HepG2 (cell line): ENCODE results near the gene CFAP97D1. TPM values are rescaled to one million over a fixed set of nuclear protein-coding genes. Genes with fewer than 3 reads are reported as not detected.
A peak's percentile ranks its signal among the peaks of the same experiment; 100 is the strongest.
"Not testable (repeated sequence)": the region's sequence is repeated elsewhere in the genome, so short reads cannot be mapped to it uniquely, and the experiment has no call there.

ENCODE experiments used
- ATAC-seq: fragments of 200-7000 bp; cut with Tn5 transposase; 3 replicates; pipeline ENCODE4 v1.9.1; 2020; ENCODE audit warnings: mild to moderate bottlenecking, moderate library complexity
- BruUV-seq: library from RNA; stranded (reverse); fragments of 400-500 nt; replicated peaks from 2 replicates; lab custom pipeline; 2021; lab: Mats Ljungman, UMichigan
- CTCF ChIA-PET: fragments of 300-600 bp; formaldehyde crosslinking; extraction: SDS; loops from one replicate; lab custom pipeline; 2021; ENCODE audit warnings: low total read pairs, inconsistent platforms, low intra/inter-chr PET ratio; lab: Yijun Ruan, JAX
- POLR2A ChIA-PET: fragments of 350-600 bp; sonication (Branson Sonifier 250); formaldehyde crosslinking; loops from one replicate; lab custom pipeline; 2020; ENCODE audit warnings: antibody characterized with exemption, inconsistent platforms; lab: Yijun Ruan, JAX
- DNase-seq: peaks from one replicate; pipeline ENCODE4 v3.0.0-alpha.2; 2015; ENCODE audit warnings: low spot score
- FAIRE-seq: peaks from 3 replicates; lab custom pipeline; 2011; peaks lifted over from hg19 to GRCh38; lab: Jason Lieb, UNC
- H2AFZ ChIP-seq: one replicate; pipeline ENCODE4 v1.6.1; 2011; ENCODE audit warnings: low read length, inconsistent platforms
- H3K27ac ChIP-seq: fragments of 300-600 bp; 3 replicates; pipeline ENCODE4 v1.8.0; 2011; ENCODE audit warnings: mixed run types, mild to moderate bottlenecking, mixed read lengths, low read length, inconsistent platforms; ENCODE audit not compliant: insufficient read depth; ENCODE audit errors: extremely low read length
- H3K27me3 ChIP-seq, 2 experiments: fragments of 200-600 bp in 1 of 2; 2 replicates in 1 of 2; 3 replicates in 1 of 2; pipeline versions ENCODE4 v1.6.0 to v1.8.0; 2011; ENCODE audit warnings: low read length in 2 of 2, mild to moderate bottlenecking in 2 of 2, moderate library complexity in 2 of 2, inconsistent platforms in 1 of 2; ENCODE audit not compliant: insufficient read depth in 2 of 2, control insufficient read depth in 1 of 2
- H3K36me3 ChIP-seq, 2 experiments: fragments of 200-600 bp in 1 of 2; replicated peaks in 1 of 2; 2 replicates in 1 of 2; 3 replicates in 1 of 2; pipeline versions ENCODE4 v1.5.1 to v1.8.0; 2011; ENCODE audit warnings: low read length in 2 of 2, inconsistent platforms in 1 of 2; ENCODE audit not compliant: insufficient read depth in 2 of 2, control insufficient read depth in 1 of 2
- H3K4me1 ChIP-seq: 2 replicates; pipeline ENCODE4 v1.5.1; 2012; ENCODE audit warnings: low read length, inconsistent platforms; ENCODE audit not compliant: insufficient read depth
- H3K4me2 ChIP-seq: 2 replicates; pipeline ENCODE4 v1.6.0; 2011; ENCODE audit warnings: low read depth, low read length, inconsistent platforms
- H3K4me3 ChIP-seq, 3 experiments: fragments of 200-600 bp in 1 of 3; sonication (generic), shearing (Covaris generic) in 1 of 3; replicated peaks in 1 of 3; 2 replicates each; pipeline ENCODE4 v1.5.1; 2011 to 2016; ENCODE audit warnings: low read length in 3 of 3, inconsistent platforms in 2 of 3, low read depth in 2 of 3, mild to moderate bottlenecking in 2 of 3, control low read depth in 1 of 3, mixed read lengths in 1 of 3; ENCODE audit not compliant: insufficient read depth in 1 of 3
- H3K79me2 ChIP-seq: one replicate; pipeline ENCODE4 v1.6.1; 2011; ENCODE audit warnings: low read length, inconsistent platforms; ENCODE audit not compliant: insufficient read depth
- H3K9ac ChIP-seq: 2 replicates; pipeline ENCODE4 v1.6.0; 2011; ENCODE audit warnings: mild to moderate bottlenecking, low read depth, low read length, inconsistent platforms; ENCODE audit not compliant: insufficient read depth
- H3K9me3 ChIP-seq: 2 replicates; pipeline ENCODE4 v1.5.1; 2012; ENCODE audit warnings: mild to moderate bottlenecking, low read length
- H4K20me1 ChIP-seq: 2 replicates; pipeline ENCODE4 v1.6.0; 2011; ENCODE audit warnings: inconsistent platforms, mild to moderate bottlenecking, low read length, moderate library complexity; ENCODE audit not compliant: insufficient read depth
- ARID5B ChIP-seq: IDR thresholded peaks from 2 replicates; pipeline ENCODE4 v1.4.0; 2020; ENCODE audit warnings: mild to moderate bottlenecking, missing genetic modification reagents
- FOXA1 ChIP-seq, 2 experiments: fragments of 450-650 bp in 1 of 2; sonication (generic) in 1 of 2; formaldehyde crosslinking in 1 of 2; IDR thresholded peaks; 2 replicates each; pipeline versions ENCODE4 v1.4.0 to v1.6.1; 2016 to 2020; ENCODE audit warnings: missing genetic modification reagents in 1 of 2
- FOXA3 ChIP-seq: IDR thresholded peaks from 2 replicates; pipeline ENCODE4 v1.6.1; 2016; ENCODE audit warnings: missing genetic modification reagents, missing compliant biosample characterization
- FOXK1 ChIP-seq: sonication (generic); formaldehyde crosslinking; IDR thresholded peaks from 2 replicates; pipeline ENCODE4 v1.4.0; 2020; ENCODE audit warnings: low read depth, missing genetic modification reagents, borderline replicate concordance
- FOXO1 ChIP-seq: sonication (generic); formaldehyde crosslinking; IDR thresholded peaks from 2 replicates; pipeline ENCODE4 v1.4.0; 2020; ENCODE audit warnings: missing genetic modification reagents
- FOXP1 ChIP-seq, 2 experiments: fragments of 450-650 bp in 1 of 2; IDR thresholded peaks; 2 replicates each; pipeline ENCODE4 v1.6.1; 2017 to 2018; ENCODE audit warnings: antibody characterized with exemption in 1 of 2
- ZNF281 ChIP-seq: sonication (generic); formaldehyde crosslinking; IDR thresholded peaks from 2 replicates; pipeline ENCODE4 v1.4.0; 2020; ENCODE audit warnings: missing genetic modification reagents, borderline replicate concordance
- ZNF556 ChIP-seq: sonication (generic); formaldehyde crosslinking; IDR thresholded peaks from 2 replicates; pipeline ENCODE4 v1.4.0; 2020; ENCODE audit warnings: mild to moderate bottlenecking, missing genetic modification reagents, borderline replicate concordance
- WGBS: methylation state at CpG from one replicate; pipeline ENCODE4 v1.1.6; 2017; ENCODE audit warnings: low lambda C conversion rate; 5-methylcytosine and 5-hydroxymethylcytosine counted together
- in situ Hi-C: cut with HindIII; loops from 2 replicates; pipeline ENCODE4 v1.10.0; 2017; ENCODE audit warnings: low pct_unique_long_range_greater_than_20kb; ENCODE audit not compliant: extremely low pct_ligation_motif_present
- intact Hi-C: fragments of 100-400 bp; cut with micrococcal nuclease; formaldehyde crosslinking; loops from one replicate; pipeline ENCODE4 v1.10.0; 2022; ENCODE audit not compliant: unreplicated experiment
- polyA plus RNA-seq, 8 experiments: library from polyadenylated mRNA; depleted of rRNA in 3 of 8; stranded (reverse) in 7 of 8; unstranded in 1 of 8; fragments of >200 nt; fragmentation: Illumina TruSeq in 4 of 8; extraction: Trizol in 4 of 8; gene quantifications; 2 replicates each; pipeline versions ENCODE4 v1.2.1 to v1.2.3, GENCODE V29; 2011 to 2016; ENCODE audit warnings: low read depth in 4 of 8, missing spikeins in 1 of 8, mixed read lengths in 1 of 8; ENCODE audit not compliant: insufficient read depth in 1 of 8
- total RNA-seq, 5 experiments: library from RNA; depleted of rRNA; stranded (reverse); fragments of >200 nt; fragmentation: Illumina TruSeq; extraction: Trizol; gene quantifications; 2 replicates each; pipeline ENCODE4 v1.2.3, GENCODE V29; 2016; ENCODE audit warnings: low read depth in 1 of 5
- TF ChIP-seq, protein P1 (sequence below): sonication (generic); formaldehyde crosslinking; IDR thresholded peaks from 2 replicates; pipeline ENCODE4 v1.5.1; 2020; ENCODE audit warnings: mild to moderate bottlenecking, missing genetic modification reagents, moderate library complexity

The CFAP97D1 gene
- total and polyA plus RNA-seq, 2 of the 13 experiments (the other 11 are each of a cell fraction or from before 2014, with no cell fraction given): 0.02 TPM; not detected in 1

- CTCF ChIA-PET, H3K9ac ChIP-seq, FAIRE-seq: not testable (repeated sequence)
Observed at GRCh38 chr17:43798024-43798423, 17.8 kb downstream of the CFAP97D1 start.

More at GRCh38 chr17:43798024-43798423, 17.8 kb downstream of the CFAP97D1 start:
- H3K79me2 ChIP-seq; POLR2A ChIA-PET; H3K27me3 ChIP-seq; H3K27ac ChIP-seq; H3K9me3 ChIP-seq; BruUV-seq; H4K20me1 ChIP-seq; H2AFZ ChIP-seq; DNase-seq; ATAC-seq; H3K4me3 ChIP-seq; H3K36me3 ChIP-seq; intact Hi-C loops; in situ Hi-C loops; TF ChIP-seq FOXP1, FOXA1 (IDR thresholded peaks at IDR 0.05): not testable (repeated sequence)
- peaks cover 43% of the 10 kb centered on the region for H3K4me1 ChIP-seq
- 31% methylated on average over 6 of the region's 9 CpGs for WGBS
- TF ChIP-seq, protein P1, sequence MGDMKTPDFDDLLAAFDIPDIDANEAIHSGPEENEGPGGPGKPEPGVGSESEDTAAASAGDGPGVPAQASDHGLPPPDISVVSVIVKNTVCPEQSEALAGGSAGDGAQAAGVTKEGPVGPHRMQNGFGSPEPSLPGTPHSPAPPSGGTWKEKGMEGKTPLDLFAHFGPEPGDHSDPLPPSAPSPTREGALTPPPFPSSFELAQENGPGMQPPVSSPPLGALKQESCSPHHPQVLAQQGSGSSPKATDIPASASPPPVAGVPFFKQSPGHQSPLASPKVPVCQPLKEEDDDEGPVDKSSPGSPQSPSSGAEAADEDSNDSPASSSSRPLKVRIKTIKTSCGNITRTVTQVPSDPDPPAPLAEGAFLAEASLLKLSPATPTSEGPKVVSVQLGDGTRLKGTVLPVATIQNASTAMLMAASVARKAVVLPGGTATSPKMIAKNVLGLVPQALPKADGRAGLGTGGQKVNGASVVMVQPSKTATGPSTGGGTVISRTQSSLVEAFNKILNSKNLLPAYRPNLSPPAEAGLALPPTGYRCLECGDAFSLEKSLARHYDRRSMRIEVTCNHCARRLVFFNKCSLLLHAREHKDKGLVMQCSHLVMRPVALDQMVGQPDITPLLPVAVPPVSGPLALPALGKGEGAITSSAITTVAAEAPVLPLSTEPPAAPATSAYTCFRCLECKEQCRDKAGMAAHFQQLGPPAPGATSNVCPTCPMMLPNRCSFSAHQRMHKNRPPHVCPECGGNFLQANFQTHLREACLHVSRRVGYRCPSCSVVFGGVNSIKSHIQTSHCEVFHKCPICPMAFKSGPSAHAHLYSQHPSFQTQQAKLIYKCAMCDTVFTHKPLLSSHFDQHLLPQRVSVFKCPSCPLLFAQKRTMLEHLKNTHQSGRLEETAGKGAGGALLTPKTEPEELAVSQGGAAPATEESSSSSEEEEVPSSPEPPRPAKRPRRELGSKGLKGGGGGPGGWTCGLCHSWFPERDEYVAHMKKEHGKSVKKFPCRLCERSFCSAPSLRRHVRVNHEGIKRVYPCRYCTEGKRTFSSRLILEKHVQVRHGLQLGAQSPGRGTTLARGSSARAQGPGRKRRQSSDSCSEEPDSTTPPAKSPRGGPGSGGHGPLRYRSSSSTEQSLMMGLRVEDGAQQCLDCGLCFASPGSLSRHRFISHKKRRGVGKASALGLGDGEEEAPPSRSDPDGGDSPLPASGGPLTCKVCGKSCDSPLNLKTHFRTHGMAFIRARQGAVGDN (CRISPR knock-in tag): peak; percentile 25; the same call in 1 of the 2 replicates
- TF ChIP-seq FOXP1 (CRISPR knock-in tag; IDR thresholded peaks at IDR 0.05) (peak; percentile 26; the same call in 1 of the 2 replicates), ZNF556 (CRISPR knock-in tag) (0 out of 2 replicates have a peak, but pooled peaks have one; percentile 26), FOXA3 (CRISPR knock-in tag) (peak; percentile 34; the same call in 1 of the 2 replicates), FOXO1 (0 out of 2 replicates have a peak, but pooled peaks have one; percentile 14), FOXK1 (peak; percentile 22; the same call in 1 of the 2 replicates), ZNF281 (CRISPR knock-in tag) (peak; percentile 87), FOXA1 (CRISPR knock-in tag; IDR thresholded peaks at IDR 0.05) (peak; percentile 74), ARID5B (CRISPR knock-in tag) (0 out of 2 replicates have a peak, but pooled peaks have one; percentile 45)
- H3K4me2 ChIP-seq: peak overlapping the region; percentile 36; the same call in 1 of the 2 replicates
